PC-3 (cell line): ENCODE results near the gene ACOT13. TPM values are rescaled to one million over a fixed set of nuclear protein-coding genes. Genes with fewer than 3 reads are reported as not detected.
A peak's percentile ranks its signal among the peaks of the same experiment; 100 is the strongest.

Experiments used
- ATAC-seq: fragments of 200-7000 bp; cut with Tn5 transposase; 2 replicates; pipeline ENCODE4 v1.9.1; 2020; ENCODE audit warnings: mild to moderate bottlenecking, moderate library complexity
- BruUV-seq: library from RNA; stranded (reverse); fragments of 400-500 nt; replicated peaks from 2 replicates; lab custom pipeline; 2021; lab: Mats Ljungman, UMichigan
- CTCF ChIA-PET: fragments of 300-600 bp; sonication (Branson Sonifier 250); formaldehyde crosslinking; loops from one replicate; lab custom pipeline; 2022; ENCODE audit warnings: antibody characterized with exemption; lab: Charles Lee
- POLR2A ChIA-PET: fragments of 300-600 bp; sonication (Branson Sonifier 250); formaldehyde crosslinking; loops from one replicate; lab custom pipeline; 2022; ENCODE audit warnings: antibody characterized with exemption; ENCODE audit not compliant: unreplicated experiment; lab: Charles Lee
- DNase-seq: peaks from one replicate; pipeline ENCODE4 v3.0.0-alpha.2; 2015
- H2AFZ ChIP-seq: fragments of 300-600 bp; sonication (generic); 2 replicates; pipeline ENCODE4 v1.6.0; 2016; ENCODE audit warnings: antibody characterized with exemption, low read length
- H3F3A ChIP-seq: fragments of 300-600 bp; sonication (generic); one replicate; pipeline ENCODE4 v1.6.0; 2017; ENCODE audit warnings: antibody characterized with exemption, low read length, control low read depth, mild to moderate bottlenecking; ENCODE audit not compliant: unreplicated experiment
- H3K27ac ChIP-seq: fragments of 300-600 bp; sonication (generic); 2 replicates; pipeline ENCODE4 v1.5.1; 2016; ENCODE audit warnings: mild to moderate bottlenecking, low read length
- H3K27me3 ChIP-seq: fragments of 300-600 bp; sonication (generic); 2 replicates; pipeline ENCODE4 v1.6.1; 2016; ENCODE audit warnings: low read length, mixed read lengths
- H3K36me3 ChIP-seq: fragments of 300-600 bp; sonication (generic); 2 replicates; pipeline ENCODE4 v1.6.1; 2016; ENCODE audit warnings: low read depth, mixed run types, low read length, mixed read lengths
- H3K4me1 ChIP-seq: fragments of 300-600 bp; sonication (generic); 2 replicates; pipeline ENCODE4 v1.5.1; 2016; ENCODE audit warnings: low read length; ENCODE audit not compliant: insufficient read depth
- H3K4me2 ChIP-seq: fragments of 300-600 bp; sonication (generic); 2 replicates; pipeline ENCODE4 v1.6.0; 2016; ENCODE audit warnings: low read length
- H3K4me3 ChIP-seq: fragments of 300-600 bp; sonication (generic); 2 replicates; pipeline ENCODE4 v1.5.1; 2016; ENCODE audit warnings: mild to moderate bottlenecking, low read length, mixed read lengths
- H3K79me2 ChIP-seq: fragments of 300-600 bp; sonication (generic); 2 replicates; pipeline ENCODE4 v1.6.1; 2017; ENCODE audit warnings: low read length, mixed read lengths
- H3K9ac ChIP-seq: fragments of 300-600 bp; sonication (generic); 2 replicates; pipeline ENCODE4 v1.6.0; 2016; ENCODE audit warnings: mild to moderate bottlenecking, low read length
- H3K9me2 ChIP-seq: fragments of 300-600 bp; sonication (generic); replicated peaks from 2 replicates; pipeline ENCODE4 v1.6.1; 2016; ENCODE audit warnings: mixed run types, low read length, mixed read lengths
- H3K9me3 ChIP-seq: fragments of 300-600 bp; sonication (generic); 2 replicates; pipeline ENCODE4 v1.6.1; 2016; ENCODE audit warnings: low read length, mixed read lengths
- H4K20me1 ChIP-seq: fragments of 300-600 bp; sonication (generic); 2 replicates; pipeline ENCODE4 v1.6.1; 2016; ENCODE audit warnings: low read length, mixed read lengths
- EZH2 ChIP-seq: fragments of 300-600 bp; sonication (generic); IDR thresholded peaks from one replicate; pipeline ENCODE4 v1.6.1; 2017; ENCODE audit warnings: antibody characterized with exemption, mild to moderate bottlenecking, low read length; ENCODE audit not compliant: unreplicated experiment
- EZH2phosphoT487 ChIP-seq: fragments of 300-600 bp; sonication (generic); IDR thresholded peaks from 2 replicates; pipeline ENCODE4 v1.6.1; 2018; ENCODE audit warnings: mild to moderate bottlenecking, antibody characterized with exemption, low read length, borderline replicate concordance
- intact Hi-C: fragments of 100-400 bp; cut with micrococcal nuclease; formaldehyde crosslinking; loops from 2 replicates; pipeline ENCODE4 v1.9.0; 2023
- total RNA-seq: library from RNA; depleted of rRNA; stranded (reverse); fragments of >200 nt; gene quantifications from 2 replicates; pipeline ENCODE4 v1.2.3, GENCODE V29; 2014
- TF ChIP-seq, protein P1 (sequence below): fragments of 300-600 bp; sonication (generic); conservative IDR thresholded peaks from 2 replicates; pipeline ENCODE4 v1.5.1; 2017; ENCODE audit warnings: antibody characterized with exemption, low read depth, mild to moderate bottlenecking, low read length

The ACOT13 gene
- total RNA-seq, 1 experiment from 2014 or later: 13.5 TPM

DNA sequence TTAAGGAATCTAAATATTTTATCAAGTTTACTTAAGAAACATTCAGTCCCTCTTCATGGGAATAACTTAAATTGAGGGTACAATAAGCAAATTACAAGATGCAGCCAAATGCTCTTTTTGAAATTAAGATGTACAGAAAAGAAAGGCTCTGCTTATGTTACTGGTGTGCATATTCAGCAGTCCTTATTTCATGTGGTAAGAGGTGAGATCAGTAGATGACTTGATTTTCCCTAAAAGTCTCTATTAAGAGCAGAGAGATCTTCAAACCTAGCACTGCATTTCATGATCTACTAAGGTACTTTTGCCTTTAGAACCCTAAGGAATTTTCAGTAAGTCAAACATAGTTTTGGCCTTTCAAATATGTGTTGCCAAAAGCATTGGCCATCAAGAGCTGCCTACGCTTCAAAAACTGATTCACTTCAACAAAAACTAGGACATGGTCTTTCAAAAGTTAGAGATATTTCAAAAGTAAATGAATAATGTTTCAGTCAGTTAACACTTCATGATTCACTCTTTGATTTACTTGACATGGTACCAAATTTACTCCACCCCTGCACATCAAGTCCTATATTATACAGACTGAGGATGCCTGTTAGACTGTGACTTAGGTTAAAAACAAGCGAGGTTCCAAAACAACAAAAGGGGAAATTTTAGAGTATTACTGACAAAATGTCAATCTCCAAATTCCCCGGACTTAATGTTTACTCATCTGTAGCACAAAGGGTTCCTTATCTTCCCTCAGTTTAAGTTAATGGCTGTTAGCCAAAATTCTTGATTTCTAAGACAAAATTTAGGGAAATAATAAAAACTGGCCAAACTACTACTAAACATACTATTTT is 32.9 kb downstream of the ACOT13 start:
- ChIA-PET CTCF (no interaction called here), POLR2A (no interaction called here)
- no peak overlapping the region for H3K27ac ChIP-seq
- TF ChIP-seq EZH2phosphoT487: no peak
- TF ChIP-seq EZH2: no peak
- TF ChIP-seq, protein P1, sequence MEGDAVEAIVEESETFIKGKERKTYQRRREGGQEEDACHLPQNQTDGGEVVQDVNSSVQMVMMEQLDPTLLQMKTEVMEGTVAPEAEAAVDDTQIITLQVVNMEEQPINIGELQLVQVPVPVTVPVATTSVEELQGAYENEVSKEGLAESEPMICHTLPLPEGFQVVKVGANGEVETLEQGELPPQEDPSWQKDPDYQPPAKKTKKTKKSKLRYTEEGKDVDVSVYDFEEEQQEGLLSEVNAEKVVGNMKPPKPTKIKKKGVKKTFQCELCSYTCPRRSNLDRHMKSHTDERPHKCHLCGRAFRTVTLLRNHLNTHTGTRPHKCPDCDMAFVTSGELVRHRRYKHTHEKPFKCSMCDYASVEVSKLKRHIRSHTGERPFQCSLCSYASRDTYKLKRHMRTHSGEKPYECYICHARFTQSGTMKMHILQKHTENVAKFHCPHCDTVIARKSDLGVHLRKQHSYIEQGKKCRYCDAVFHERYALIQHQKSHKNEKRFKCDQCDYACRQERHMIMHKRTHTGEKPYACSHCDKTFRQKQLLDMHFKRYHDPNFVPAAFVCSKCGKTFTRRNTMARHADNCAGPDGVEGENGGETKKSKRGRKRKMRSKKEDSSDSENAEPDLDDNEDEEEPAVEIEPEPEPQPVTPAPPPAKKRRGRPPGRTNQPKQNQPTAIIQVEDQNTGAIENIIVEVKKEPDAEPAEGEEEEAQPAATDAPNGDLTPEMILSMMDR: no peak
- intact Hi-C loops: loop anchor here (5.0 kb wide), 2 partner anchors 272 to 417 kb away; no protein-coding TSS in a partner anchor
- no peaks in the 10 kb centered on the region for H4K20me1 ChIP-seq
- DNase-seq: no peak
- BruUV-seq: no TSS peak
- H3K9me2 ChIP-seq: no peaks in the 10 kb centered on the region
- no peak overlapping the region for H3K4me3 ChIP-seq
- H3K79me2 ChIP-seq: no peaks in the 10 kb centered on the region
- no peak overlapping the region for H3K4me2 ChIP-seq
- H3K36me3 ChIP-seq: peaks cover 16% of the 10 kb centered on the region; the same call in 1 of the 2 replicates
- ATAC-seq: no peak
- no peaks in the 10 kb centered on the region for H3K9me3 ChIP-seq
- H3K9ac ChIP-seq: no peak overlapping the region
- no peaks in the 10 kb centered on the region for H3F3A ChIP-seq
- H3K4me1 ChIP-seq: no peaks in the 10 kb centered on the region
- no peak overlapping the region for H2AFZ ChIP-seq
- no peaks in the 10 kb centered on the region for H3K27me3 ChIP-seq

DNA sequence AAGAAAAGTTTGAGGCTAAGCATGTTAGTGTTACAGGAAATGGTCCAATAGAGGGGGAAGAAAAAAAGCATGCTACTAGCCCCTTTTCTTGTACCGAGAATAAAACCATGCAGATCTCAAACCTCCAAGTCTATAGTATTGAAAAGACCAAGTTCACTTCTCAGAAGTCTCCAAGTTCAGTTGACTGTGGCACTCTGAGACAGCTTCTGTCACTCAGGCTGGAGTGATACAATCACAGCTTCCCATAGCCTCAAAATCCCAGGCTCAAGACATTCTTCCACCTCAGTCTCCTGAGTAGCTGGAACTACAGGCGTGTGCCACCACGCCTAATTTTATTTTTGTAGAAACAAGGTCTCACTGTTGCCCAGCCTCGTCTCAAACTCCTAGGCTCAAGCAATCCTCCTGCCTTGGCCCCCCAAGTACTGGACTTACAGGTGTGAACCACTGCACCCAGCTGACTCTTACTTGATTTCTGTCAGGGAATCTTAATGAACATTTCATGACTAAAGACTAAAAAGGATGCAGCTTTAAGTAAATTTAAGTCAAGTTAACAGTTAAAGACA is 35.9 kb downstream of the ACOT13 start:
- Histone ChIP-seq H3K27me3 (no peaks in the 10 kb centered on the region), H3K9me3 (no peaks in the 10 kb centered on the region), H3K36me3 (peaks cover 44% of the 10 kb centered on the region), H3K4me3 (no peak overlapping the region), H3K9me2 (no peaks in the 10 kb centered on the region), H3F3A (no peaks in the 10 kb centered on the region), H4K20me1 (no peaks in the 10 kb centered on the region), H3K4me1 (no peaks in the 10 kb centered on the region), H3K4me2 (no peak overlapping the region), H3K79me2 (no peaks in the 10 kb centered on the region), H2AFZ (no peak overlapping the region), H3K9ac (no peak overlapping the region), H3K27ac (no peak overlapping the region)
- TF ChIP-seq EZH2: no peak
- no peak for TF ChIP-seq EZH2phosphoT487
- TF ChIP-seq, protein P1: no peak
- CTCF ChIA-PET: interaction anchor here (0.6 kb wide), 1 partner anchor 266 kb away, joined by 4 read pairs; no protein-coding TSS in a partner anchor
- no TSS peak for BruUV-seq
- intact Hi-C loops: loop anchor here (2.0 kb wide), 1 partner anchor 64 kb away; no protein-coding TSS in a partner anchor
- DNase-seq: no peak
- POLR2A ChIA-PET: no interaction called here
- 0 out of 2 replicates have a peak, but pooled peaks have one; percentile 15 for ATAC-seq

DNA sequence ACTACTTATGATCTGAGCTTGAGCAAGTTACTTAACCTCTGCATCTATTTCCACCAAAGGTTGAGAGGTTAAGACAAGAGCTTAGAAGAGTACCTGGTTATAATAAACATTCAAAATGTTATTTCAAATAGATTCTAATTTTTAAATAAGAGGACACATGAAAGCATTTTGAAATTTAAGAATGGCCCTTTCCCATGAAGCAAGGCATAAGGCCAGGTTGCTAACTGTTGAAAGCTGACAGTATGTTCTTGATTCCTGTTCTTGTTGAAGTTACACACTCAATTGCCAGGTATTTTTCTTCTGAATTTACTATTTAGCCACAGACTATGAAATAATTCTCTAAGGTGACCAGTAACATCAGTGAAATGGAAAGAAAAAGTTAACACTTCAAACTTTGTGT is 37.6 kb downstream of the ACOT13 start:
- no peak overlapping the region for H3K9ac ChIP-seq
- intact Hi-C loops: no loop called here
- H2AFZ ChIP-seq: no peak overlapping the region
- no peak overlapping the region for H3K4me3 ChIP-seq
- H3K79me2 ChIP-seq: no peaks in the 10 kb centered on the region
- no TSS peak for BruUV-seq
- TF ChIP-seq EZH2phosphoT487 (no peak), EZH2 (no peak)
- TF ChIP-seq, protein P1: no peak
- no peaks in the 10 kb centered on the region for H4K20me1 ChIP-seq
- H3K27ac ChIP-seq: no peak overlapping the region
- H3K4me2 ChIP-seq: no peak overlapping the region
- H3K36me3 ChIP-seq: peaks cover 61% of the 10 kb centered on the region
- no peaks in the 10 kb centered on the region for H3K9me2 ChIP-seq
- H3K27me3 ChIP-seq: no peaks in the 10 kb centered on the region
- no peak for DNase-seq
- ChIA-PET CTCF (no interaction called here), POLR2A (no interaction called here)
- no peaks in the 10 kb centered on the region for H3K9me3 ChIP-seq
- H3F3A ChIP-seq: no peaks in the 10 kb centered on the region
- H3K4me1 ChIP-seq: no peaks in the 10 kb centered on the region
- ATAC-seq: no peak
